Stomach smooth muscle (tissue), 2 donors: ENCODE results near the gene ADCY9.

ENCODE experiments used
- H3K27ac ChIP-seq: one replicate; pipeline ENCODE4 v1.7.0; 2013; ENCODE audit warnings: mild to moderate bottlenecking, low read length, inconsistent platforms
- H3K27me3 ChIP-seq, 2 donors: one replicate each; pipeline ENCODE4 v1.7.0; 2013; ENCODE audit warnings: low read length in 2 of 2; ENCODE audit not compliant: insufficient read depth in 2 of 2, control insufficient read depth in 1 of 2
- H3K36me3 ChIP-seq, 2 donors: one replicate each; pipeline ENCODE4 v1.7.0; 2013; ENCODE audit warnings: low read length in 2 of 2; ENCODE audit not compliant: control insufficient read depth in 2 of 2, insufficient read depth in 2 of 2
- H3K4me1 ChIP-seq: one replicate; pipeline ENCODE4 v1.7.0; 2013; ENCODE audit warnings: low read length; ENCODE audit not compliant: control insufficient read depth, insufficient read depth
- H3K4me3 ChIP-seq, 2 donors: one replicate each; pipeline ENCODE4 v1.7.0; 2013; ENCODE audit warnings: low read length in 2 of 2
- H3K9ac ChIP-seq, 2 donors: one replicate each; pipeline ENCODE4 v1.7.0; 2013; ENCODE audit warnings: low read length in 2 of 2, mild to moderate bottlenecking in 1 of 2
- H3K9me3 ChIP-seq, 2 donors: one replicate each; pipeline ENCODE4 v1.7.0; 2013; ENCODE audit warnings: low read length in 2 of 2; ENCODE audit not compliant: control insufficient read depth in 2 of 2
- donor health status: healthy.
- donor health status: Pancreatic carcinoma.

Gene ADCY9

GRCh38 chr16:3987231-3987630, 129.0 kb downstream of the ADCY9 start:
- no peaks in the 10 kb centered on the region for H3K9me3 ChIP-seq
- H3K9ac ChIP-seq = no peak overlapping the region
- H3K27ac ChIP-seq = no peak overlapping the region
- no peaks in the 10 kb centered on the region for H3K27me3 ChIP-seq
- no peak overlapping the region for H3K4me3 ChIP-seq
- H3K36me3 ChIP-seq = peaks cover 13 to 15% of the 10 kb centered on the region in 2 donors
- H3K4me1 ChIP-seq = peaks cover 10% of the 10 kb centered on the region

- Histone ChIP-seq H3K9me3 (no peaks in the 10 kb centered on the region), H3K27ac (no peak overlapping the region), H3K4me1 (peaks cover 12% of the 10 kb centered on the region), H3K4me3 (no peak overlapping the region), H3K9ac (no peak overlapping the region), H3K27me3 (no peaks in the 10 kb centered on the region), H3K36me3 (peaks cover 13 to 15% of the 10 kb centered on the region in 2 donors)
Measured at GRCh38 chr16:3986235-3986544, 130.1 kb downstream of the ADCY9 start.

DNA sequence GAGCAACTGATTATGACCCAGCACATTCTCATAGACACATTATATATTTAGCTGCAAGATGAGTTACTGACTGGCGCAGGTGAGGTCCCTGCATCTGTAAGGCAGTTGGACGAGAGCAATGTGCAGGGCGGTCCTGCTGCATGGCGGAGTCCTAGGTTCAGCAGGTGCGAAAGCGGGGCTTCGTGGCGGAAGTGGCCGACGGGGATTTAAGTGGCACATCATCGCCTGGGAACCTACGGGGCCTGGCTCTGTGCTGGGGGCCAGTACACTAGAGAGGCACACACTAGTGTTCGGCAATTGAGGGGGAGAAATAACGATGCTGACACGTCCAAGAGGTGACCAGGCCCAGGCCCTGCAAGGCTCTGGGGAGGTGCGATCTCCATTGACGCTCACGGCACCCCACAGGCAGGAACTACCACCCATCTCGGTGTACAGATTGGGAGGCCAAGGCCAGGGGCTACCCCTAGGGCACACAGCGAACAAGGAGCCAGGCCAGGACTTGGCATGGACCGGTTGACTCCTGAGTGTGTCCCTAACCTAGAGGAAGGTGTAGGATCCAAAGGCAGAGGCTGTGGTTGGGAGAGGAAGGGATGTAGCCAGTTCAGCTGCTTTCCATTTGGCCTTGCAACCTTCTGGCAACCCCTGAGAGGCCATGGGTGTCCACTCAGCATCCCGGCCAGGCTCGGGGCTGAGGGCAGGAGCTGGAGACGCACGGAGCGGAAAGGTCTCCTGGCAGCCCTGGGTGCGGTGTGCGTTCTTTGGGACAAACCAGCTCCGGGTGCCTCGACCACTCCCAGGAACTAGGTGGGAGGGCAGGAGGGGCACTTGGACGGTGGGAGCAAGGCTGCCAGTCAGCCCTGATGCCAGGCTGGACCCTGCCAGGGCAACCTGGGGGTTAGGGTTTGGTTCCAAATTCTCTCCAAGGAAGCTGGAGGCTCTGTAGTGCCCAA, 131.9 kb downstream of the ADCY9 start:
- Histone ChIP-seq H3K27ac (no peak overlapping the region), H3K9ac (no peak overlapping the region), H3K27me3 (no peaks in the 10 kb centered on the region), H3K9me3 (no peaks in the 10 kb centered on the region), H3K4me3 (no peak overlapping the region), H3K4me1 (peaks cover 20% of the 10 kb centered on the region), H3K36me3 (peaks cover 16 to 17% of the 10 kb centered on the region in 2 donors)

- Histone ChIP-seq H3K9ac (no peak overlapping the region), H3K4me3 (peak overlapping the region in 1 of 2 donors; percentile 22), H3K27me3 (no peaks in the 10 kb centered on the region), H3K27ac (no peak overlapping the region), H3K9me3 (no peaks in the 10 kb centered on the region), H3K36me3 (peaks cover 8 to 17% of the 10 kb centered on the region in 2 donors), H3K4me1 (peaks cover 20% of the 10 kb centered on the region)
Measured at GRCh38 chr16:3983081-3983520, 133.1 kb downstream of the ADCY9 start.

GRCh38 chr16:3982216-3982615, 134.0 kb downstream of the ADCY9 start:
- peaks cover 7 to 20% of the 10 kb centered on the region in 2 donors for H3K36me3 ChIP-seq
- peaks cover 20% of the 10 kb centered on the region for H3K4me1 ChIP-seq

GRCh38 chr16:3980253-3981111, 135.8 kb downstream of the ADCY9 start:
- Histone ChIP-seq H3K27me3 (no peaks in the 10 kb centered on the region), H3K36me3 (peaks cover 9 to 24% of the 10 kb centered on the region in 2 donors), H3K9ac (no peak overlapping the region), H3K4me1 (peaks cover 20% of the 10 kb centered on the region), H3K27ac (no peak overlapping the region), H3K9me3 (no peaks in the 10 kb centered on the region), H3K4me3 (no peak overlapping the region)

More at GRCh38 chr16:3982216-3982615, 134.0 kb downstream of the ADCY9 start:
- Histone ChIP-seq H3K4me3 (no peak overlapping the region), H3K27me3 (no peaks in the 10 kb centered on the region), H3K9me3 (no peaks in the 10 kb centered on the region), H3K27ac (no peak overlapping the region), H3K9ac (no peak overlapping the region)

GRCh38 chr16:3979518-3979917, 136.7 kb downstream of the ADCY9 start:
- Histone ChIP-seq H3K4me3 (no peak overlapping the region), H3K36me3 (peaks cover 12 to 24% of the 10 kb centered on the region in 2 donors)

DNA sequence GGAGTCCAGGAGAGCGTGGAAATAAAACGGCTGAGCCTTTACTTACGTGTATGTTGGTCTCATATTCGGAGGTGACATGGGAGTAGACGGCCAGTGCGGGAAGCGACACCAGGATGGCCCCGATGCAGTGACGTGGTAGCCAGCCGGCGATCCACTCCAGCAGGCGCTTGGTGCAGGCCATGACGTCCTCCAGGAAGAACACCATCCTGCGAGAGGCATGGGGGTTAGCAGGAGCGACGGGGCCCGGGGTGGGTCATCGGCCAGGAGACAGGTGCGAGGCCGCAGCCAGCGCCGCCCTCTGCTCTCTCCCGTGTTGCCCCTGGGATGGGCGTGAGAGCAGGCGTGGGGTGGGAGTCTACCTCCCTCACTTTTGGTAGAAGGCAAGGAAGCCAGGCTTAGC, 137.2 kb downstream of the ADCY9 start:
- no peak overlapping the region for H3K4me3 ChIP-seq
- H3K4me1 ChIP-seq = peaks cover 20% of the 10 kb centered on the region
- no peak overlapping the region for H3K27ac ChIP-seq
- H3K9me3 ChIP-seq = no peaks in the 10 kb centered on the region
- H3K27me3 ChIP-seq = no peaks in the 10 kb centered on the region
- H3K9ac ChIP-seq = no peak overlapping the region
- peaks cover 12 to 24% of the 10 kb centered on the region in 2 donors for H3K36me3 ChIP-seq

More at GRCh38 chr16:3979518-3979917, 136.7 kb downstream of the ADCY9 start:
- no peaks in the 10 kb centered on the region for H3K27me3 ChIP-seq
- no peak overlapping the region for H3K27ac ChIP-seq
- H3K9ac ChIP-seq = no peak overlapping the region
- peaks cover 20% of the 10 kb centered on the region for H3K4me1 ChIP-seq
- no peaks in the 10 kb centered on the region for H3K9me3 ChIP-seq

GRCh38 chr16:3977376-3977775, 138.9 kb downstream of the ADCY9 start:
- no peak overlapping the region for H3K27ac ChIP-seq
- no peak overlapping the region for H3K9ac ChIP-seq
- peaks cover 11% of the 10 kb centered on the region for H3K4me1 ChIP-seq
- H3K36me3 ChIP-seq = peaks cover 12 to 21% of the 10 kb centered on the region in 2 donors
- H3K4me3 ChIP-seq = no peak overlapping the region
- H3K27me3 ChIP-seq = no peaks in the 10 kb centered on the region
- no peaks in the 10 kb centered on the region for H3K9me3 ChIP-seq

DNA sequence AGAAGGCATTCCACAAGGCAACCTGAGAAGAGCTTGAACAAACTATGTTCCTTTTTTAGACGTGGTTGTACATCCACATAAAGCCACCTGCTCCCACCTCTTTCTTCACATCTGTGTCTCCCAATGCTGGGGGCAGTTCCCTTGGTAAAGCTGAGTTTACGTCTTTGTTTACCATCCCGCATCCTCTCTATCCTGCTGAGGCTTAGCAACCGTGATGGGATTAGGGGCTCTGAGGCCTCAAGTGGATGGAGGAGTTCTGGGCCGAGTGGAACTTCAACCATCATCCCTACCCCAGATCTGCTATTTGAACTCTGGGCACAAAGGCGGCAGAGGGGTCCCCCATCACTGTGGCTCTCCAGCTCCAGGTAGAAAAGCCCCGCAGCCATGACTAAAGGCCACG, 141.5 kb downstream of the ADCY9 start:
- peaks cover under 1% of the 10 kb centered on the region for H3K4me1 ChIP-seq
- no peak overlapping the region for H3K9ac ChIP-seq
- H3K27me3 ChIP-seq = no peaks in the 10 kb centered on the region
- H3K9me3 ChIP-seq = no peaks in the 10 kb centered on the region
- H3K27ac ChIP-seq = no peak overlapping the region
- no peak overlapping the region for H3K4me3 ChIP-seq
- H3K36me3 ChIP-seq = peaks cover 16 to 23% of the 10 kb centered on the region in 2 donors
